Gastrocnemius medialis (tissue), 4 donors: Measurements from ENCODE around the gene OXCT2. TPM values are rescaled to one million over a fixed set of nuclear protein-coding genes. Genes with fewer than 3 reads are reported as not detected.

Experiments used
- ATAC-seq, 2 donors: fragments of 150-250 bp; one replicate each; pipeline ENCODE4 v1.9.1; 2016
- DNase-seq, 2 donors: peaks; one replicate each; pipeline ENCODE4 v3.0.0-alpha.2; 2019
- H3K27ac ChIP-seq, 4 donors: fragments of 200-600 bp; sonication (generic); 1 replicate in 1 of 4; 2 replicates in 3 of 4; pipeline ENCODE4 v1.5.1; 2016 to 2018; ENCODE audit warnings: mild to moderate bottlenecking in 2 of 4, moderate library complexity in 1 of 4
- H3K27me3 ChIP-seq, 3 donors: fragments of 200-600 bp; sonication (generic) in 2 of 3; 1 replicate in 1 of 3; 2 replicates in 2 of 3; pipeline versions ENCODE4 v1.5.1 to v1.6.0; 2016 to 2019; ENCODE audit warnings: mild to moderate bottlenecking in 1 of 3, moderate library complexity in 1 of 3
- H3K36me3 ChIP-seq, 2 donors: fragments of 200-600 bp; sonication (generic) in 1 of 2; one replicate each; pipeline ENCODE4 v1.5.1; 2017 to 2018
- H3K4me1 ChIP-seq, 2 donors: fragments of 200-600 bp; sonication (generic) in 1 of 2; one replicate each; pipeline ENCODE4 v1.5.1; 2016 to 2017; ENCODE audit warnings: mild to moderate bottlenecking in 2 of 2
- H3K4me3 ChIP-seq, 4 donors: fragments of 200-600 bp; sonication (generic) in 3 of 4; 1 replicate in 1 of 4; 2 replicates in 3 of 4; pipeline ENCODE4 v1.5.1; 2016 to 2019; ENCODE audit warnings: mild to moderate bottlenecking in 2 of 4
- H3K9me3 ChIP-seq, 3 donors: fragments of 200-600 bp; sonication (generic) in 2 of 3; 1 replicate in 1 of 3; 2 replicates in 2 of 3; pipeline ENCODE4 v1.5.1; 2016 to 2019
- CTCF ChIP-seq, 5 experiments: fragments of 450-650 bp in 3 of 5; fragments of 200-600 bp in 2 of 5; sonication (generic) in 2 of 5; IDR thresholded peaks in 4 of 5; conservative IDR thresholded peaks in 1 of 5; 1 replicate in 4 of 5; 2 replicates in 1 of 5; pipeline ENCODE4 v1.5.1; 2016 to 2019; ENCODE audit warnings: antibody characterized with exemption in 5 of 5, mild to moderate bottlenecking in 3 of 5, moderate library complexity in 3 of 5
- POLR2A ChIP-seq, 2 donors: fragments of 450-650 bp; IDR thresholded peaks; one replicate each; pipeline ENCODE4 v1.6.1; 2017; ENCODE audit warnings: antibody characterized with exemption in 2 of 2, mild to moderate bottlenecking in 2 of 2, moderate library complexity in 2 of 2
- in situ Hi-C, 4 donors: fragments of 200-750 bp; cut with MboI; loops; one replicate each; pipeline versions ENCODE4 v1.15.0 to v1.8.0; 2017; ENCODE audit warnings: low sequenced_read_pairs in 4 of 4
- intact Hi-C: fragments of 100-400 bp; cut with DNase I; formaldehyde crosslinking; loops from one replicate; pipeline ENCODE4 v1.15.1; 2023; ENCODE audit warnings: low total_unique reads
- total RNA-seq, 4 donors: library from RNA; depleted of rRNA; stranded (reverse); fragments of >200 nt; gene quantifications; one replicate each; pipeline versions ENCODE4 v1.1.0 to v1.2.3, GENCODE V29; 2016

OXCT2 gene
- total RNA-seq, 4 donors from 2014 or later, result 0.86 TPM; not detected in 3

DNA sequence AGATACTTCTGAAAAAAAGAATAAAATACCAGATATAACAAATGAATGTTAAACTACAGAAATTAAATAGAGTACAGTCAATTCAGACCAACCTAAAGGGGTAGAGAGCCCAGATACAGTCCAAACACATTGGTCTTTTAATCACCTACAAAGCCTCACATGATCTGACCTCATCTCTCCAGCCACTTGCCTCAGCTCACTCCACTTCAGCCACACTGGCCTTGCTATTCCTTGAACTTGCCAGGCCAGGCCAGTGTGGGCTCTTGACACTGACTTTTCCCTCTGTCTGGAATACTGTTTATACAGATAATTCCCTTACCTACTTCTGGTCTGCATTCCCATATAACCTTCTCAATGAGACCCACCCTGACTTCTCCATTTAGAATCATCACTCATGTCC is 49.5 kb downstream of the OXCT2 start:
- Histone ChIP-seq H3K9me3 (no peaks in the 10 kb centered on the region), H3K4me3 (no peak overlapping the region), H3K36me3 (no peaks in the 10 kb centered on the region), H3K27me3 (peaks cover 0 to 5% (median 0%) of the 10 kb centered on the region in 3 donors), H3K27ac (no peak overlapping the region), H3K4me1 (no peaks in the 10 kb centered on the region)
- ATAC-seq, result no peak
- intact Hi-C loops, result no loop called here
- DNase-seq, result no peak
- in situ Hi-C loops, result loop anchor here in 1 of 4 donors (5.0 kb wide), 1 partner anchor 69 kb away; no protein-coding TSS in a partner anchor
- TF ChIP-seq POLR2A (IDR thresholded peaks at IDR 0.05), result no peak
- no peak for TF ChIP-seq CTCF (IDR thresholded peaks at IDR 0.05 in 4 of 5, conservative IDR thresholded peaks at IDR 0.05 in 1 of 5)

DNA sequence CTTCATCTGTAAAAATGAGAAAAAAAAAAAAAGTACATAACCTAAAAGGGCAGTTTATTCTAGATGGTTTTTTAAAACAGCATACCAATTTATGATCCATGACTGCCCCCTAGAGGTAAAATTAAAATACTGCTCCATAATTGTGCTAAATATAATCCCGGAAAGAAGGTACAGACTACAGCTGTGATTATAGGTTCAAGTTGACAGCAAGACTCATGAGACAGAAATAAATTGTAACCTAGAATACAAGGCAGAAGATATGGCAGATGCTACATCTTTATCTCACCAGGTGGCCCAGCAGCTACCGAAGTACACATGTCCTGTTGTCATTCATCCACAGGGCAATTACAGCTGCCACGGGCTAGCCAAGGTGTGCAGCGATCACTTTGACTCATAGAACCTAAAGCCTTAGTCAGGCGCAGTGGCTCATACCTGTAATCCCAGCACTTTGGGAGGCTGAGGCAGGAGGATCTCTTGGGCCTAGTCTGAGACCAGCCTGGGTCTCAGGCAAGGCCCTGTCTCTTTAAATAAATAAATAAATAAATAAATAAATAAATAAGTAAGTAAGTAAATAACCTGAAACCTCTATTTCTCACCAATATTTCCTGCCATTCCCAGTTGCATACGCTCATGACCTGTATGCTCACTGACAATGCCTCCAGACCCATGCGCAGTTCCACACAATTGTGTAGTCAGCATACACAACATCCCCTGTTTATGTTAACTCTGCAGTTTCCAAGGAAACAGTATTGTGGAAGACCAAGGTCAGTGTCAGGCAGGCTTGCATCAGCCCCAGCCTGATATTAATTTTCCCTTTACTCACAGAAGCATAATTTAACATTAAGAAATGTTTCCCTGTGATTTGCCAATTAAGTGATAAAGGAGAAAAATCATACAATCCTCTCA is 50.8 kb downstream of the OXCT2 start:
- H3K4me3 ChIP-seq, result no peak overlapping the region
- no peak for TF ChIP-seq POLR2A (IDR thresholded peaks at IDR 0.05)
- TF ChIP-seq CTCF (IDR thresholded peaks at IDR 0.05 in 4 of 5, conservative IDR thresholded peaks at IDR 0.05 in 1 of 5), result peak; percentile 69 to 96 (median 77)
- H3K9me3 ChIP-seq, result no peaks in the 10 kb centered on the region
- peaks cover 0 to 5% (median 0%) of the 10 kb centered on the region in 3 donors for H3K27me3 ChIP-seq
- intact Hi-C loops, result loop anchor here (1.0 kb wide), 2 partner anchors 67 to 114 kb away; no protein-coding TSS in a partner anchor
- H3K36me3 ChIP-seq, result no peaks in the 10 kb centered on the region
- H3K27ac ChIP-seq, result peak overlapping the region; percentile 60 to 71 (median 64)
- no peaks in the 10 kb centered on the region for H3K4me1 ChIP-seq
- ATAC-seq, result peak; percentile 98 to 99
- in situ Hi-C loops, result loop anchor here in 1 of 4 donors (5.0 kb wide), 1 partner anchor 68 kb away; no protein-coding TSS in a partner anchor
- peak; percentile 42 to 46 for DNase-seq

Other genes starting within 250 kb of the OXCT2 start
- 100 to 1,000 TPM; 259 to 468 (median 371) TPM for gene PABPC4, start 194.6 kb downstream of the OXCT2 start, total RNA-seq
- gene HEYL, start 131.7 kb downstream of the OXCT2 start, total RNA-seq, result 1 to 10 TPM in 3 of 4 donors, under 1 TPM in 1; 0.78 to 3.3 (median 2.4) TPM
- 10 to 100 TPM; 10.8 to 85.5 (median 59.9) TPM for gene NT5C1A, start 99.2 kb downstream of the OXCT2 start, total RNA-seq
- gene HPCAL4, start 79.9 kb downstream of the OXCT2 start, total RNA-seq, result 1 to 10 TPM in 3 of 4 donors, under 1 TPM in 1; 0.92 to 9.0 (median 3.2) TPM
- 10 to 100 TPM; 22.9 to 30.1 (median 27.2) TPM for gene PPIE, start 32.5 kb downstream of the OXCT2 start, total RNA-seq
- under 1 TPM in 3 of 4 donors, not detected in 1; 0.12 to 0.31 (median 0.15) TPM for gene BMP8B, start 17.5 kb upstream of the OXCT2 start, total RNA-seq
- 10 to 100 TPM in 2 of 4 donors, 1 to 10 TPM in 2; 6.2 to 24.6 (median 9.8) TPM for gene TRIT1, start 112.2 kb upstream of the OXCT2 start, total RNA-seq
- gene MYCL, start 130.6 kb upstream of the OXCT2 start, total RNA-seq, result 1 to 10 TPM in 1 of 4 donors, under 1 TPM in 1, not detected in 2; 0.35 to 1.1 TPM
- gene MFSD2A, start 183.8 kb upstream of the OXCT2 start, total RNA-seq, result 1 to 10 TPM in 2 of 4 donors, not detected in 2; 1.0 to 2.1 TPM